Small intestine (tissue), 7 donors: ENCODE results near the gene NOP53. TPM values are rescaled to one million over a fixed set of nuclear protein-coding genes. Genes with fewer than 3 reads are reported as not detected.
"Not testable (repeated sequence)": the region's sequence is repeated elsewhere in the genome, so short reads cannot be mapped to it uniquely, and the experiment has no call there.

Experiments used
- DNase-seq, 2 donors: peaks; one replicate each; pipeline versions ENCODE4 v3.0.0 to v3.0.0-alpha.2; 2013
- FAIRE-seq: peaks from 2 replicates; lab custom pipeline; 2012; peaks lifted over from hg19 to GRCh38; lab: Jason Lieb, UNC
- H3K27ac ChIP-seq, 3 donors: one replicate each; pipeline ENCODE4 v1.5.1; 2013; ENCODE audit warnings: low read length in 2 of 3, mild to moderate bottlenecking in 2 of 3, control low read depth in 1 of 3, inconsistent platforms in 1 of 3, low read depth in 1 of 3, moderate library complexity in 1 of 3
- H3K27me3 ChIP-seq, 3 donors: one replicate each; pipeline ENCODE4 v1.6.1; 2013; ENCODE audit warnings: low read length in 3 of 3, inconsistent platforms in 1 of 3; ENCODE audit not compliant: control insufficient read depth in 3 of 3, insufficient read depth in 3 of 3
- H3K36me3 ChIP-seq, 3 donors: one replicate each; pipeline ENCODE4 v1.6.1; 2013; ENCODE audit warnings: low read length in 3 of 3, inconsistent platforms in 1 of 3, low read depth in 1 of 3, mild to moderate bottlenecking in 1 of 3, moderate library complexity in 1 of 3; ENCODE audit not compliant: control insufficient read depth in 3 of 3, insufficient read depth in 2 of 3
- H3K4me1 ChIP-seq, 3 donors: one replicate each; pipeline ENCODE4 v1.6.1; 2013; ENCODE audit warnings: low read length in 2 of 3, inconsistent platforms in 1 of 3, low read depth in 1 of 3, mild to moderate bottlenecking in 1 of 3, moderate library complexity in 1 of 3; ENCODE audit not compliant: control insufficient read depth in 3 of 3, insufficient read depth in 2 of 3
- H3K4me3 ChIP-seq, 3 donors: one replicate each; pipeline ENCODE4 v1.5.1; 2013; ENCODE audit warnings: low read length in 3 of 3, control low read depth in 1 of 3, inconsistent platforms in 1 of 3, low read depth in 1 of 3, mild to moderate bottlenecking in 1 of 3, moderate library complexity in 1 of 3
- H3K9me3 ChIP-seq, 2 donors: one replicate each; pipeline ENCODE4 v1.6.1; 2013; ENCODE audit warnings: low read depth in 1 of 2, low read length in 1 of 2; ENCODE audit not compliant: control insufficient read depth in 2 of 2, insufficient read depth in 1 of 2
- WGBS, 3 donors: extraction: QIAGEN DNeasy Blood & Tissue Kit; methylation state at CpG; one replicate each; pipeline ENCODE4 v1.1.7; 2013; 5-methylcytosine and 5-hydroxymethylcytosine counted together
- polyA plus RNA-seq, 4 donors: library from polyadenylated mRNA; stranded (reverse) in 3 of 4; unstranded in 1 of 4; fragments of 200-250 nt in 3 of 4; fragments of 120-200 nt in 1 of 4; gene quantifications; one replicate each; pipeline versions ENCODE4 v1.2.1 to v1.2.3, GENCODE V29; 2013
- donor health status: healthy with polysubstance abuse.
- donor health status: control.
- donor health status: control.
- donor health status: Bipolar disorder and iron deficiency.
- donor health status: healthy.

The NOP53 gene
- polyA plus RNA-seq, 4 donors, result 290 to 621 (median 552) TPM

- Histone ChIP-seq H3K4me3 (no peak overlapping the region), H3K9me3 (no peaks in the 10 kb centered on the region), H3K27me3 (no peaks in the 10 kb centered on the region), H3K27ac (peak overlapping the region in 2 of 3 donors; percentile 18 to 77), H3K36me3 (peaks cover 0 to 22% (median 0%) of the 10 kb centered on the region in 3 donors), H3K4me1 (peaks cover 0 to 14% (median 0%) of the 10 kb centered on the region in 3 donors)
- DNase-seq, result no peak
- 64 to 75% (median 70%) methylated on average over 14 of the region's 14 CpGs for WGBS, 3 donors
- no peak for FAIRE-seq
Measured at GRCh38 chr19:47720669-47721422, 24.5 kb upstream of the NOP53 start.

- Histone ChIP-seq H3K4me1 (peaks cover 0 to 14% (median 0%) of the 10 kb centered on the region in 3 donors), H3K36me3 (peaks cover 0 to 26% (median 0%) of the 10 kb centered on the region in 3 donors), H3K27ac (no peak overlapping the region), H3K4me3 (no peak overlapping the region), H3K27me3 (peaks cover 0 to 3% (median 0%) of the 10 kb centered on the region in 3 donors), H3K9me3 (no peaks in the 10 kb centered on the region)
- no peak for FAIRE-seq
- 4 to 26% (median 9%) methylated on average over 7 of the region's 7 CpGs for WGBS, 3 donors
- DNase-seq, result peak; percentile 40 to 60
Measured at GRCh38 chr19:47723581-47723940, 21.8 kb upstream of the NOP53 start.

- FAIRE-seq (no peak), DNase-seq (no peak)
- no peaks in the 10 kb centered on the region for H3K9me3 ChIP-seq
- H3K4me3 ChIP-seq, result no peak overlapping the region
- 72 to 89% (median 88%) methylated on average over 48 of the region's 48 CpGs for WGBS, 3 donors
- H3K27me3 ChIP-seq, result peaks cover 0 to 25% (median 0%) of the 10 kb centered on the region in 3 donors
- H3K36me3 ChIP-seq, result peaks cover 0 to 35% (median 0%) of the 10 kb centered on the region in 3 donors
- H3K4me1 ChIP-seq, result peaks cover 0 to 7% (median 3%) of the 10 kb centered on the region in 3 donors
- H3K27ac ChIP-seq, result no peak overlapping the region
Measured at GRCh38 chr19:47725759-47726401, 19.5 kb upstream of the NOP53 start.

- Histone ChIP-seq H3K27me3 (peaks cover 0 to 26% (median 0%) of the 10 kb centered on the region in 3 donors), H3K4me3 (no peak overlapping the region), H3K9me3 (no peaks in the 10 kb centered on the region), H3K36me3 (peaks cover 0 to 36% (median 0%) of the 10 kb centered on the region in 3 donors), H3K27ac (no peak overlapping the region), H3K4me1 (peaks cover 0 to 7% (median 3%) of the 10 kb centered on the region in 3 donors)
- DNase-seq, result no peak
- FAIRE-seq, result no peak
- WGBS, 3 donors, result 58 to 70% (median 66%) methylated on average over 4 of the region's 4 CpGs
Measured at GRCh38 chr19:47726467-47726866, 18.9 kb upstream of the NOP53 start.

GRCh38 chr19:47728295-47728694 is 17.1 kb upstream of the NOP53 start:
- peaks cover 0 to 26% (median 0%) of the 10 kb centered on the region in 3 donors for H3K27me3 ChIP-seq
- not testable (repeated sequence) for FAIRE-seq, DNase-seq, H3K4me1 ChIP-seq, H3K9me3 ChIP-seq, H3K27ac ChIP-seq, H3K4me3 ChIP-seq
- 83 to 93% (median 86%) methylated on average over 4 of the region's 4 CpGs for WGBS, 3 donors
- peaks cover 0 to 32% (median 0%) of the 10 kb centered on the region in 3 donors for H3K36me3 ChIP-seq

- DNase-seq, result peak in 1 of 2 donors; percentile 44
- Histone ChIP-seq H3K4me1 (peaks cover 0 to 3% (median 0%) of the 10 kb centered on the region in 3 donors), H3K4me3 (no peak overlapping the region), H3K27me3 (peaks cover 0 to 26% (median 2%) of the 10 kb centered on the region in 3 donors), H3K27ac (peak overlapping the region in 1 of 3 donors; percentile 61), H3K36me3 (peaks cover 0 to 32% (median 0%) of the 10 kb centered on the region in 3 donors), H3K9me3 (no peaks in the 10 kb centered on the region)
- no peak for FAIRE-seq
- 3 to 13% (median 6%) methylated on average over 7 to 9 of the region's 9 CpGs for WGBS, 3 donors
Measured at GRCh38 chr19:47729468-47729798, 15.9 kb upstream of the NOP53 start.

GRCh38 chr19:47729799-47730520 is 15.4 kb upstream of the NOP53 start:
- DNase-seq, result peak; percentile 26 to 44
- Histone ChIP-seq H3K4me1 (peaks cover 0 to 3% (median 0%) of the 10 kb centered on the region in 3 donors), H3K27ac (peak overlapping the region in 1 of 3 donors; percentile 61), H3K27me3 (peaks cover 0 to 26% (median 2%) of the 10 kb centered on the region in 3 donors), H3K9me3 (no peaks in the 10 kb centered on the region), H3K4me3 (no peak overlapping the region), H3K36me3 (peaks cover 0 to 32% (median 0%) of the 10 kb centered on the region in 3 donors)
- no peak for FAIRE-seq
- WGBS, 3 donors, result 12 to 24% (median 14%) methylated on average over 25 to 30 of the region's 30 CpGs

GRCh38 chr19:47730521-47730889 is 14.8 kb upstream of the NOP53 start:
- no peak overlapping the region for H3K27ac ChIP-seq
- FAIRE-seq, result no peak
- 78 to 84% (median 79%) methylated on average over 8 of the region's 8 CpGs for WGBS, 3 donors

More at GRCh38 chr19:47730521-47730889, 14.8 kb upstream of the NOP53 start:
- H3K27me3 ChIP-seq, result peaks cover 0 to 26% (median 2%) of the 10 kb centered on the region in 3 donors
- no peaks in the 10 kb centered on the region for H3K9me3 ChIP-seq
- DNase-seq, result no peak
- peaks cover 0 to 3% (median 0%) of the 10 kb centered on the region in 3 donors for H3K4me1 ChIP-seq
- H3K4me3 ChIP-seq, result no peak overlapping the region
- H3K36me3 ChIP-seq, result peaks cover 0 to 30% (median 0%) of the 10 kb centered on the region in 3 donors
